HG03457 (cell line): Measurements from ENCODE around the gene ADAT1.

Source experiments
- ATAC-seq: cut with Tn5 transposase; IDR thresholded peaks from one replicate; pipeline ENCODE4 v1.9.1; 2021; ENCODE audit warnings: moderate number of reproducible peaks; ENCODE audit not compliant: unreplicated experiment

Gene ADAT1

GRCh38 chr16:75578212-75578611 lies 44.9 kb downstream of the ADAT1 start:
- ATAC-seq, result no peak

- peak; percentile 63 for ATAC-seq
These were observed 46.7 kb downstream of the ADAT1 start for GRCh38 chr16:75576384-75576811.

- no peak for ATAC-seq
These were observed 47.1 kb downstream of the ADAT1 start for GRCh38 chr16:75575958-75576357.

GRCh38 chr16:75573955-75574354 lies 49.1 kb downstream of the ADAT1 start:
- ATAC-seq, result no peak

GRCh38 chr16:75572864-75573542 lies 50.1 kb downstream of the ADAT1 start:
- no peak for ATAC-seq

GRCh38 chr16:75570396-75571065 lies 52.5 kb downstream of the ADAT1 start:
- ATAC-seq, result no peak

- ATAC-seq, result no peak
These were observed 55.2 kb downstream of the ADAT1 start for GRCh38 chr16:75567911-75568310.

GRCh38 chr16:75566758-75567255 lies 56.3 kb downstream of the ADAT1 start:
- peak; percentile 5 for ATAC-seq

GRCh38 chr16:75566040-75566757 lies 56.9 kb downstream of the ADAT1 start, which contains the start of gene GABARAPL2:
TSS of gene GABARAPL2 (plus strand) at chr16:75566379. CDS start at chr16:75566487, 108 bp downstream.
- ATAC-seq, result peak; percentile 45

GRCh38 chr16:75565640-75566039 lies 57.4 kb downstream of the ADAT1 start:
- ATAC-seq, result peak; percentile 2

- no peak for ATAC-seq
These were observed 63.3 kb downstream of the ADAT1 start for GRCh38 chr16:75559564-75560372.

- ATAC-seq, result no peak
These were observed 64.2 kb downstream of the ADAT1 start for GRCh38 chr16:75558846-75559401.

- ATAC-seq, result no peak
These were observed 66.6 kb downstream of the ADAT1 start for GRCh38 chr16:75556431-75556950.

- ATAC-seq, result peak; percentile 95
These were observed 67.2 kb downstream of the ADAT1 start, which contains the start of gene TMEM231 for GRCh38 chr16:75555707-75556430. TSS of gene TMEM231 (minus strand) at chr16:75556252. CDS start at chr16:75556209, 43 bp downstream.

GRCh38 chr16:75555213-75555706 lies 67.8 kb downstream of the ADAT1 start:
- peak; percentile 25 for ATAC-seq

- no peak for ATAC-seq
These were observed 70.1 kb downstream of the ADAT1 start for GRCh38 chr16:75552951-75553350.

GRCh38 chr16:75550211-75550662 lies 72.8 kb downstream of the ADAT1 start:
- ATAC-seq, result peak; percentile 71
